ENCODE results near the gene MRPL37.

Gene MRPL37

DNA sequence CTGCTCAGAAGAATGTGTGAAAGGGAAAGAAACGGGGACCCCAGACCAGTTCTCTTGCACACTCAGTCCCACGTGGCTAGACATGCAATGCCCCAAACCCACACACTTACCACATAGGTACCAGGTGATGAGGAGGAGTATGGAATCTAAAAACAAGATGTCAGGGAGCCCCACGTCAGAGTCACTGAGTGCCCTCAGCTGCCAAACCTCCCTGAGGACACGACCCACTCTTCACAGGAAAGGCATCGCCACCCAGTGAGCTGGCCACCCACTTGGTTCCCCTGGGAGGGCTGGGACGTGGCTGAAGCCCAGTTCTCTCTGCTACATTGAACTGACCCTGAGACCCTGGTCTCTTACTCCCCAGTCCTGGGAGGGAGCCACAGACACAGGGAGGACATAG lies 41.4 kb downstream of the MRPL37 start:
- no peak for DNase-seq

GRCh38 chr1:54243022-54243421 lies 43.1 kb downstream of the MRPL37 start:
- no peak for DNase-seq

DNA sequence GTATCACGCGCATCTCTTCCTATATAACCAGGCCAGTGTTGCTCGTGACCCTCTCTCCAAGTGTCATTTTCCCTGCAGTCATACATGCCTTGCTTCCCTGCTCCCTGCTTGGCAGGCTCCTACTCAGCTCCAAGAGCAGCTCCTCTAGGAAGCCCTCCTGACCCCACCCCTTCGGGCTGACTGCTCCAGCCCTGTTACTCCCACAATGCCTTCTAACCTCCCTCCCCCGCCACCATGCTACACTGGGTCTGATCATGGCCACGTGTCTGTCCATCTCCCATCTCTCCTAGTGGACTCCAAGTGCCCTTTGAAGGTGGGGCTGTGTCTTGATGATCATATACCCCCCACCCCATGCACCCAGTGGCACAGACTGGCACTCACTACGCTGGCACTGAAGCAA lies 44.7 kb downstream of the MRPL37 start:
- no peak for DNase-seq

DNA sequence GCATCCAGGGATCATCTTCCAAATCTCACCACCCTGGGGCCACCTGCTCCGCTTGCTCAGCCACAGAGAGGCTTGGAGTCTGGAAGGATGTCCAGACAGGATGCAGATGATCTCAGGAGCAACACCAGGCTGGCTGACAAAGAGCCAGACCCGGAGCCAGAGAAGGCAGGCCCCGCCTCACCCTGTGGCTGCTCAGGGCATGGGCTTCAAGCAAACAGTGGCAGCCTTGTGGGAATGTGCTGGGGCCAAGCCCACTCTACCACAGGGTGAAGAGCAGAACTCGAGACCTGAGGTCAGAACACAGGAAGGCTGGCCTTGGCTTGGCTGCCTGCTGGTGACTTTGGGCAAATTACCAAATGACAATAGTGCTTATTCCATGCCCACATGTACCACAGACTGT lies 45.5 kb downstream of the MRPL37 start:
- no peak for DNase-seq

GRCh38 chr1:54246116-54246721 lies 46.3 kb downstream of the MRPL37 start:
- DNase-seq = no peak

- no peak for DNase-seq
Measured at GRCh38 chr1:54247863-54248515, 48.0 kb downstream of the MRPL37 start.

GRCh38 chr1:54248966-54249365 lies 49.0 kb downstream of the MRPL37 start:
- DNase-seq = no peak

DNA sequence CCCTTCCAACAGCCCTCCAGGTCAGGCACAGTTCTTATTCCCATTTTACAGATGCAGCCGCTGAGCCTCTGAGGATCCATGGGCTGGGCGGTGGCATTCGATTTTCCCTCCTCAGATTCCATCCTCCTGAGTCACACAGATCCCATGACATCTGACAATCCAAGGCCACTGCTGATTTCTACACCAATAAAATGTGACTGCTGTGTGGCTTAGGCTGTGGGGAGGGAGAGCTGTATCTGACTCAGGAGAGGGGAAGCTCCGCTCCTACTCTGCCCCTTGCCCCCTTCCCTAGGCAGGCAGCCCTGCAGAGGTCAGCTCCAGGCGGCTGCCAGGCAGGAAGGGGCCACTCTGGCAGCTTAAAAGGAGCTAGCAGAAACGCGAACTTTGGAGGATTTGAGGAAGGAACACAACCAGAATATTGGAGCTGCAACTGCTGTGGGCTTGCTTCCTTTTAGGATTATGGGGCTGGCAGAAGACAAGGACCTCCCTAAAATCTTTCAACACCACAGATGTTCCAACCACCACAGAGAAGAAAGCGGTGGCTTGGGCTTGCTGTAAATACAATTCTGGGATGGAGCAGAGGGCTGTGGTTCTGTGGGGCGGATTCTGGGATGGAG lies 50.0 kb downstream of the MRPL37 start:
- DNase-seq = no peak

DNA sequence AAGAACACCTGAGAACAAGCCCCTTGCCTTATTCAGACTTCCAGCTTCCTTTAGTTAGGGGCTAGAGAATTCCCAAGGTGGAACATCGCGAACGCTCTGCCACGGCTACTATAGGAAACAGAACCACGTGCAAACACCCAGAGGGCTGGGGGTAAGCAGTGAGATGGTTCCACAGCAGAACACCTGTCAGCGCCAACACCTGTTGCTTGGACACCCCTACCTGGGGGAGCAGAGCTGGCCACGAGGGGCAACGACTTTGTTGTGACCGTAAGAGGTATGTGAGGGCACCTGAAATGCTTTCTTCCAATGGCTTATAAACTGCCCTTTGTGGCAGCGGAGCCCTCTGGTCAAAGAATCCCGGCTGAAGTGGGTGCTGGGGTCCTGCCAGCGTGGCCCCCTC lies 50.7 kb downstream of the MRPL37 start:
- no peak for DNase-seq

DNA sequence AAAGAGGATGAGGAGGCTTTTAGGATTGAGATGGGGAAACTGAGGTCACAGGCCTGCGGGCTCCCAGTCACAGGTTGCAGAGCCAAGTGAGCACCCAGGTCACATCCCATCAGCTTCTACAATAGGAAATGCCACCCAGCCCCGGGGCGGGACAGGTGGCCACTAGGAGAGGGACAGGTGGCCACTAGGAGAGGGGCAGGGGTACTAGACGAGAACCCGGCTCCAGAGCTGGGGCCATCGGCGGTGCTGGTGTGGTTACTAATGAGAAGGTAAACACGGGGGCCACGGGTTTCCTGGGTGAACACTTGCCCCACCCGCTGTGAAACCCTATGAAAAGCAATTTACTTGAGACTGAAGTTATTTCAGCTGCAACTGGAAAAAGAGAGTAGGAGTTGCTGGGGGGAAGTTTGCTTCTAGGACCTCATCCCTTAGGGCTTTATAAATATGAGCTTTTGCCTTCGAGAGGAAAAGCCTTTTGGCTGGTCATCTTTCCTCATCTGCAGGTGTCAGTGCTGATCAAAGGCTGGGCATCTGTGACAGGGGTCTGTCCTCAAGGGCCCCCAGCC lies 52.5 kb downstream of the MRPL37 start:
- no peak for DNase-seq

GRCh38 chr1:54253480-54253879 lies 53.5 kb downstream of the MRPL37 start:
- DNase-seq = no peak

GRCh38 chr1:54254055-54254454 lies 54.1 kb downstream of the MRPL37 start:
- DNase-seq = no peak

DNA sequence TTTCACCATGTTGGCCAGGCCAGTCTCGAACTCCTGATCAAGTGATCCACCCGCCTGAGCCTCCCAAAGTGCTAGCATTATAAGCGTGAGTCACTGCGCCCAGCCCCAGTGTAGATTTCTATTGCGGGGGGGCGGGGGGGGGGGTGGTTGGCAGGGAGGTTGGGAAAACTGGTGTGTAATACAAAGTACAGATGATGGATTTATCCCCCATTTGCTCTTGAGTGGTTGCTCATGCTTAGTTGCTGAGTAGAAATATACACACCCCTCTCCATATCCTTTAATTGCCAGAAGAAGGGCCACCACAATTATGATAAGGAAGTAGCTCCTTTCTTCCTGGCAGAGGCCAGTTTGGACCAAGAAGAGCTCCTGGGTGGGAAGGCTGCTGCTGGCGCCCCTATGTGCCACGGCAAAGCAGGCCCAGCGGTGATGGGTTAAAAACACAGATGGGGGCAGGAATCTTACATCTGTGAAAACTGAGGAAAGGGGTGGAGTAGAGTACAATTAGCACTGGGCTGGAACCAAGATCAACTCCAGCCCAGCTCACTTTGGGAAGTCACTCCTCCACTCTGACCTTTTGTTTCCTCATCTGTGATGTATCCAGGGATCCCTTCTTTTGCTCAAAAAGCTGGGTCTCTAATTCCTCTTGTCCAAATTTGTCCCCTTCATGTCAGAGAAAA lies 55.2 kb downstream of the MRPL37 start:
- DNase-seq = no peak

GRCh38 chr1:54256522-54257345 lies 56.8 kb downstream of the MRPL37 start:
- no peak for DNase-seq

- no peak for DNase-seq
Measured at GRCh38 chr1:54257346-54257620, 57.3 kb downstream of the MRPL37 start.

- no peak for DNase-seq
Measured at GRCh38 chr1:54257876-54258275, 57.9 kb downstream of the MRPL37 start.

GRCh38 chr1:54259546-54260140 lies 59.7 kb downstream of the MRPL37 start:
- DNase-seq = no peak

- no peak for DNase-seq
Measured at GRCh38 chr1:54260810-54261209, 60.8 kb downstream of the MRPL37 start.

- no peak for DNase-seq
Measured at GRCh38 chr1:54262244-54262643, 62.3 kb downstream of the MRPL37 start.

GRCh38 chr1:54263601-54264226 lies 63.7 kb downstream of the MRPL37 start:
- DNase-seq = no peak

GRCh38 chr1:54265126-54265525 lies 65.2 kb downstream of the MRPL37 start:
- DNase-seq = no peak

DNA sequence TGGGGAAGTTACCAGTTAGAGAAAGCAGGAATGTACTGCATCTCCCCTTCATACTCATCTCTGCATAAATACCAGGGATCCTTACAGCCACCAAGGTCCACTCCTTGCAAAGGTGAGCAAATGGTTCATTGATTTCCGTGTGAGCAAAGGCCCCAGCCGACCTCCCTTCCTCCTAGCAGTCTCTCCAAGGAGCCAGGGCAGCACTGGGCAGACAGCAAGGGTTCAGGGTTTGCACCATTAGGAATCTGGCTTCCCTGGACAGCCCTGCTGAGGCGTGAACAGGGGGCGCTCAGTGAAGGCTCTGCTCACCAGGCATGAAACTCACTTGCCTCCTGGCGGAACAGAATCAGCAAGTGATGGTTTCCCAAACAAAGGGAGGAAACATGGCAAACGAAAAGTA lies 65.7 kb downstream of the MRPL37 start:
- no peak for DNase-seq
